HEK293T (cell line): ENCODE results near the gene CCDC170.
"Not testable (repeated sequence)": the region's sequence is repeated elsewhere in the genome, so short reads cannot be mapped to it uniquely, and the experiment has no call there.

ENCODE experiments used
- CTCF ChIA-PET: fragments of 350-600 bp; formaldehyde crosslinking; extraction: SDS; loops from one replicate; lab custom pipeline; 2021; ENCODE audit warnings: antibody characterized with exemption, inconsistent platforms; lab: Yijun Ruan, JAX
- POLR2A ChIA-PET: fragments of 350-600 bp; formaldehyde crosslinking; extraction: SDS; loops from one replicate; lab custom pipeline; 2020; ENCODE audit warnings: antibody characterized with exemption, inconsistent platforms; lab: Yijun Ruan, JAX
- DNase-seq: peaks from one replicate; pipeline ENCODE4 v3.0.0; 2012; ENCODE audit warnings: mixed read lengths; ENCODE audit errors: extremely low spot score
- ARNT ChIP-seq: fragments of 450-650 bp; IDR thresholded peaks from 2 replicates; pipeline ENCODE4 v1.6.1; 2017; ENCODE audit warnings: mild to moderate bottlenecking
- BHLHE40 ChIP-seq: fragments of 450-650 bp; IDR thresholded peaks from 2 replicates; pipeline ENCODE4 v1.6.1; 2016; ENCODE audit warnings: mild to moderate bottlenecking, moderate library complexity, borderline replicate concordance
- CTBP1 ChIP-seq: fragments of 450-650 bp; IDR thresholded peaks from 2 replicates; pipeline ENCODE4 v1.6.1; 2016; ENCODE audit warnings: borderline replicate concordance
- ELF4 ChIP-seq: fragments of 450-650 bp; IDR thresholded peaks from 2 replicates; pipeline ENCODE4 v1.6.1; 2017; ENCODE audit warnings: antibody characterized with exemption
- FOXA1 ChIP-seq: fragments of 450-650 bp; IDR thresholded peaks from 2 replicates; pipeline ENCODE4 v1.6.1; 2016; ENCODE audit warnings: mild to moderate bottlenecking
- FOXK2 ChIP-seq: fragments of 450-650 bp; IDR thresholded peaks from 2 replicates; pipeline ENCODE4 v1.6.1; 2016; ENCODE audit warnings: mild to moderate bottlenecking
- FOXM1 ChIP-seq: fragments of 450-650 bp; IDR thresholded peaks from 2 replicates; pipeline ENCODE4 v1.6.1; 2017; ENCODE audit warnings: mild to moderate bottlenecking, borderline replicate concordance
- HDGF ChIP-seq: fragments of 450-650 bp; IDR thresholded peaks from 2 replicates; pipeline ENCODE4 v1.6.1; 2017; ENCODE audit warnings: antibody characterized with exemption, borderline replicate concordance
- L3MBTL2 ChIP-seq: fragments of 450-650 bp; conservative IDR thresholded peaks from 2 replicates; pipeline ENCODE4 v1.6.1; 2016; ENCODE audit warnings: mild to moderate bottlenecking
- LEF1 ChIP-seq: fragments of 450-650 bp; IDR thresholded peaks from 2 replicates; pipeline ENCODE4 v1.6.1; 2017; ENCODE audit warnings: mild to moderate bottlenecking, borderline replicate concordance
- NFRKB ChIP-seq: fragments of 450-650 bp; IDR thresholded peaks from 2 replicates; pipeline ENCODE4 v1.6.1; 2016; ENCODE audit warnings: mild to moderate bottlenecking, moderate library complexity
- PKNOX1 ChIP-seq: fragments of 450-650 bp; IDR thresholded peaks from 2 replicates; pipeline ENCODE4 v1.6.1; 2016
- SP1 ChIP-seq: fragments of 450-650 bp; IDR thresholded peaks from 2 replicates; pipeline ENCODE4 v1.6.1; 2017
- SUZ12 ChIP-seq: fragments of 450-650 bp; IDR thresholded peaks from 2 replicates; pipeline ENCODE4 v1.6.1; 2016; ENCODE audit warnings: mild to moderate bottlenecking
- TARDBP ChIP-seq: fragments of 450-650 bp; IDR thresholded peaks from 2 replicates; pipeline ENCODE4 v1.6.1; 2016
- ZNF384 ChIP-seq: fragments of 450-650 bp; IDR thresholded peaks from 2 replicates; pipeline ENCODE4 v1.6.1; 2016

CCDC170 gene

DNA sequence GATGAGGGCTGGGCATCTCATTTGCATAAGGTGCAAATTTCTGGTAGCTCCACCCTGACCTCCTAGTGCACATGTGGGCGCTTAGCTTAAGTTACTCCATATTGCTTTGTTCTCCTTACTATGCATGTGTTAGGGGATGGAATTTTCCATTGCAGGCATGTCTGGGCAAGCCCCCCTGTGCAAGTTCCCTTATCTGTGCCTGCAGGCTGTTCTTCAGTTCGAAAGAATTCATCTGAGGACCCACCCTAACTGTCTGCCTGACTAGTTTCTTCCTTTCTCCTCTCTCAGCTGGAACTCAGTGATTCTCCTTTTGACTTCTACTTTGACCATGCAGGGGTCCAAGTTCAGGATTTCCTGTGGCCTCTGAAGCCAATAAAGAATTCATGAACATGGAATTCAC is 30.2 kb downstream of the CCDC170 start:
- ChIA-PET CTCF (no interaction called here), POLR2A (no interaction called here)
- DNase-seq, result no peak
- TF ChIP-seq FOXK2 (no peak), ARNT (no peak), FOXM1 (no peak), SP1 (no peak)

- no peak for DNase-seq
- ChIA-PET CTCF (no interaction called here), POLR2A (no interaction called here)
- TF ChIP-seq ELF4 (no peak), SP1 (no peak), CTBP1 (no peak), TARDBP (no peak), FOXM1 (no peak), FOXA1 (no peak), ZNF384 (no peak), FOXK2 (no peak), PKNOX1 (no peak)
These were observed 40.8 kb downstream of the CCDC170 start for GRCh38 chr6:151534576-151534975.

DNA sequence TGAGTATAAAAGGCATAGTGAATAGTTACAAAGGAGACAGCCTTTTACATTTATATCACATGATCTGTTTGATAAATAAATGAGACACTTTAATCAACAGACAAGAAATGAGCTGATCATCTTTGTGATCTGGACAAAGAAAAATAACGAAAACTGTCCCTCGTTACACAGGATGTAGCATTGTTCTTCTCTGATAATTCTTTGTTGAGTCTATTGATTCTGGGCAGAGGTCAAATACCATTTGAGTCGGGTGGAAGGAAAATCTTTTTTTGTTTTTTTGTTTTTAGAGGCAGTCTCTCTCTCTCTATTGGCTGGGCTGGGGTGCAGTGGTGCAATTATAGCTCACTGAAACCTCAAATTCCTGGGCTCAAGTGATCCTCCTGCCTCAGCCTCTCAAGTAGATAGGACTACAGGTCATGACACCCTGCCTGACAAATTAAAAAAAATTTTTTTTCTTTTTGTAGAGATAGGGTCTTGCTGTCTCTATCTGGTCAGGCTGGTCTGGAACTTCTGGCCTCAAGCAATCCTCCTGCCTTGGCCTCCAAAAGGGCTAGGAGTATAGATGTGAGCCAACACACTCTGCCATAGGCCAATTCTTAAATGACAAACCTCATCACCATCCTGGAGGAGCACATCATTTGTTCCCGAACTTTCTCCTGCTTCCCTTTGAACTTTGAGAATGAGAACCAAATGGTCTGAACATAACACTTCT is 41.8 kb downstream of the CCDC170 start:
- ChIA-PET CTCF (no interaction called here), POLR2A (no interaction called here)
- no peak for TF ChIP-seq L3MBTL2
- TF ChIP-seq FOXA1, result no peak
- no peak for TF ChIP-seq LEF1
- TF ChIP-seq BHLHE40, result no peak
- TF ChIP-seq CTBP1, result no peak
- no peak for TF ChIP-seq SP1
- TF ChIP-seq ZNF384, result no peak
- DNase-seq, result no peak

DNA sequence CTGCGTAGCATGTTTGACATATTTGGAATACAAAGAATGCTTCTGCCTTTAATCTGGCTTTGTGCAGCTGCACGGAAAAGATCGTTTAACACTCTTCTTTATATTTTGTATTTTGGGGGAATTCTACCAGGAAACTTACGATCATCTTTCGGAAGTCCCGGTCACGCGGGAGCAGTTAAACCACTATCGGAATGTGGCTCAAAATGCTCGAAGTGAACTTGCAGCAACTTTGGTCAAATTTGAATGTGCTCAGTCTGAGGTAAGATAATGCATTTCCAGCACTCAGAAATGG is 42.3 kb downstream of the CCDC170 start:
- CTCF ChIA-PET, result no interaction called here
- TF ChIP-seq L3MBTL2, result no peak
- TF ChIP-seq TARDBP, result no peak

DNA sequence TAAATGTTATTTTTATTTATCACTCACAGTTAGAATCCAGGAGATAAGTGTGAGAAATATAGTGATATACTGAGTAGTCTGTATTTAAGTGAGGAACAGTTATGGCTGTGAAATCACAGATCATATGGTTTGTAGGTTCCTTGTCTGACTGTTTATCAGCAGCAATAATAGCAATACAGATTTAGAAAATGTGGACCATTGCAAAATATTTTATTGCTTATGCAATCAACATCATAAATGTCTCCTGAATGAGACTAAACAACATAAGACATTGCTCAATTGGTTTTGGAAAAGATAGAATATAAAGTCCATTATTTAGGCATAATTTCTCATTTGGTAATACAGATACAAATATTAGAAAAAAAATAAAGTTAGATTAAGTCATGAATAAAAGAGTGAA is 43.7 kb downstream of the CCDC170 start:
- DNase-seq, result no peak
- TF ChIP-seq BHLHE40, result no peak
- no peak for TF ChIP-seq ARNT
- no peak for TF ChIP-seq HDGF
- ChIA-PET POLR2A (no interaction called here), CTCF (no interaction called here)

More for the DNA sequence above, 42.3 kb downstream of the CCDC170 start:
- no peak for DNase-seq
- POLR2A ChIA-PET, result no interaction called here

DNA sequence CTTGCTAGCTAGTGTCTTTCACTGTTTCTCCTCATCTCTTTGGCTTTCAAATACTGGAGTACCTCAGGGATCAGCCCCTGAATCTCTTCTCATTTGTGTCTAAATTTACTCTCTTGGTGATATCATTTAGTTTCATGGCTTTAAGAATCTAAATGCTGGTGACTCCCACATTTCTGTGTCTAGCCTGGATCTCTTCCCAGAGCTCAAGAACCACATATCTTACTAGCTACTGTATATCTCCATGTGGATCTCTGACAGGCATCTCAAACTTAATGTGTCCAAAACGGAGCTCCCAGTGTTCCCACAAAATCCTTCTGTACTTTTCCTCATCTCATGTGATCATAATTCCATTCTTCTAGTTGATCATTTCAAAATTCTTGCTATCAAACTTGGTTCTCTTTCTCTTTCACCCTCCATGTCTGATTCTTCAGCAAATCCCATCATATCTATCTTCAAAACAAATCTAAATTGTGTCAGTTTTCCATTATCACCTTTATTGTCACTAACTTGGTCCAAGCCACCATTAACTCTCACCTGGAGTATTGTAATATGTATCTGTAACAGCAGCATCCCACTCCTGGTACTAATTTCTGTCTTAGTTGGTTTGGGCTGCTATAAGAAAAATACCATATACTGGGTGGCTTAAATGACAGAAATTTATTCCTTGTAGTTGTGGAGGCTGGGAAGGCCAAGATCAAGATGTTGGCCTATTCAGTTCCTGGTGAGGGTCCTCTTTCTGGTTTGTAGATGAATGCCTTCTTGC is 45.9 kb downstream of the CCDC170 start:
- no peak for DNase-seq
- ChIA-PET POLR2A (no interaction called here), CTCF (no interaction called here)
- no peak for TF ChIP-seq PKNOX1
- no peak for TF ChIP-seq NFRKB
- no peak for TF ChIP-seq SP1

- no peak for DNase-seq
- CTCF ChIA-PET, result no interaction called here
- no peak for TF ChIP-seq ZNF384
- no peak for TF ChIP-seq L3MBTL2
- no peak for TF ChIP-seq LEF1
- no peak for TF ChIP-seq ELF4
- TF ChIP-seq FOXK2, result no peak
- no peak for TF ChIP-seq HDGF
- TF ChIP-seq NFRKB, result no peak
- TF ChIP-seq ARNT, result no peak
- no peak for TF ChIP-seq PKNOX1
- TF ChIP-seq SUZ12, result no peak
- POLR2A ChIA-PET, result no interaction called here
These were observed 50.6 kb downstream of the CCDC170 start for GRCh38 chr6:151544453-151544852.

DNA sequence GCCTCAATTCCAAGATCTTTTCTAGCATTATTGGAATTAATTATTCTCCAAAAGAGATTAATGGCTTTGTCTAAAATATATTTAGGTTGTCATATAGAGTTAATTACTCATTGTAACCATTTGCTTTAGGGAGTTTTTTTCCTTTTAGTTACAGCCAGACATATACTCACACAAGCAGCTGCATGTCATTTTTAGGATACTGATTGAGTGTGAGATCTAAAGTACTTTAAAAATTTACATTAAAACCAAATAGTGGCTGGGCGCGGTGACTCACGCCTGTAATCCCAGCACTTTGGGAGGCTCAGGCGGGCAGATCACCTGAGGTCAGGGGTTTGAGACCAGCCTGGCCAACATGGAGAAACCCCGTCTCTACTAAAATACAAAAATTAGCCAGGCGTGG is 51.1 kb downstream of the CCDC170 start:
- POLR2A ChIA-PET, DNase-seq, CTCF ChIA-PET: not testable (repeated sequence)
